T-helper 2 cell treated with Interferon-gamma antibody and Interleukin-4, amounts not matched to agents 5 μg/mL and 100 μg/mL, for 36 hours (primary cell): Measurements from ENCODE around the gene NDUFS7.

ENCODE experiments used
- DNase-seq: peaks from one replicate; pipeline ENCODE4 v3.0.0; 2021; ENCODE audit warnings: low spot score
- H3K27ac Mint-ChIP-seq: one replicate; pipeline ENCODE4 v1.8.0; 2021; ENCODE audit warnings: mild to moderate bottlenecking, mixed read lengths
- H3K27me3 Mint-ChIP-seq: one replicate; pipeline ENCODE4 v1.8.0; 2021; ENCODE audit warnings: low read depth, mixed read lengths
- H3K36me3 Mint-ChIP-seq: one replicate; pipeline ENCODE4 v1.8.0; 2021; ENCODE audit warnings: low read depth, mixed read lengths
- H3K4me1 Mint-ChIP-seq: one replicate; pipeline ENCODE4 v1.8.0; 2021; ENCODE audit warnings: low read depth, mixed read lengths
- H3K4me3 Mint-ChIP-seq: one replicate; pipeline ENCODE4 v1.8.0; 2022; ENCODE audit warnings: mild to moderate bottlenecking, moderate library complexity, mixed read lengths
- H3K9me3 Mint-ChIP-seq: one replicate; pipeline ENCODE4 v1.8.0; 2021; ENCODE audit warnings: mixed read lengths

NDUFS7 gene

GRCh38 chr19:1440418-1440801 is 56.7 kb downstream of the NDUFS7 start:
- H3K9me3 Mint-ChIP-seq, result no peaks in the 10 kb centered on the region
- DNase-seq, result no peak
- peaks cover 44% of the 10 kb centered on the region for H3K36me3 Mint-ChIP-seq
- H3K27ac Mint-ChIP-seq, result peak overlapping the region; percentile 31
- peak overlapping the region; percentile 99 for H3K4me3 Mint-ChIP-seq
- peaks cover 13% of the 10 kb centered on the region for H3K4me1 Mint-ChIP-seq
- H3K27me3 Mint-ChIP-seq, result no peaks in the 10 kb centered on the region

DNA sequence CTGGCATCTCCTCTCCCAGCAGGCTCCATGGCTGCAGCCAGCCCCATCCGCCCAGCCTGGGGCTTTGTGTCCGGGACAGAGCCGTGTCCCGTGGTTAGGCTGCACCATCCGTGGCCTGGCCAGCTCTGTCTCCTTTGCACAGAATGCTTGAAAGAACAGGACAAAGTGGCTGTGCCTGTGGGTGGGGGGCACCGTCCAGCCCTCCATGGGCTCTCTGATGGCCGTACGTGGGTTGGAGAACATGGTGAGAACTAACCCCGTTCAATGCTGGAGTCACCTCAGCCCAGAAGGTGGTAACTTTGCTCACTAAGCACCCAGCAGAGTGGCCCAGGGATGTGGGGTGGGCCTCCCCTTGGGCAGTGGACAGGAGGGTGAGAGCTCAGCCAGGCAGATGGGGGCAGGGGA is 57.3 kb downstream of the NDUFS7 start:
- peaks cover 41% of the 10 kb centered on the region for H3K36me3 Mint-ChIP-seq
- H3K27ac Mint-ChIP-seq, result peak overlapping the region; percentile 19
- no peak for DNase-seq
- H3K4me3 Mint-ChIP-seq, result peak overlapping the region; percentile 99
- H3K27me3 Mint-ChIP-seq, result no peaks in the 10 kb centered on the region
- H3K9me3 Mint-ChIP-seq, result no peaks in the 10 kb centered on the region
- peaks cover 13% of the 10 kb centered on the region for H3K4me1 Mint-ChIP-seq

DNA sequence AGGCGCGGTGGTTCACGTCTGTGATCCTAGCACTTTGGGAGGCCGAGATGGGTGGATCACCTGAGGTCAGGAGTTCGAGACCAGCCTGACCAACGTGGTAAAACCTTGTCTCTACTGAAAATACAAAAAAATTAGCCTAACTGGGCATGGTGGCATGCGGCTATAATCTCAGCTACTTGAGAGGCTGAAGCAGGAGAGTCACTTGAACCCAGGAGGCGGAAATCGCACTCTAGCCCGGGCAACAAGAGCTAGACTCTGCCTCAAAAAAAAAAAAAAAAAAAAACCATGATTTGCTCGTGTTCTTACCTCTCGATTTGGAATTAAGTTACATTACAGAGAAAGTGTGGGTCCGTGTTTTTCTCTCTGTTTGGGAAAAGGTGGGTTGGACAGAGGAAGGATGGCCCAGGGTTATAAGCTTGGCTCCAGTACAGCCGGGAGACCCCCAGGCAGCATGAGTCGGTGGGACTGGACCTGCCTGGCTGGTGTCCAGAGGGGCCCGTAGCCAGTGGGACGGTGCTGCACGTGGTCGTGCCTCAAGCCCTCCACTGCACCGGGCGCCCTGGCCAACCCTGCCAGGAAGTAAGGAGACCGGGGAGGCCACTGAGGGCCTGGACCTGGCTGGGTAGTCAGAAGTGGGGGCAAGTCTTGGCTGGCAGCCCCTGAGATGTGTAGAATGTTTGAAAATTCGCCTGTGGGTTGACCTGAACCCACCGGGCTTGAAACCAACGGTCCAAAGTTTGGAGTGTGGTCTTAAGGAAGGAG is 58.2 kb downstream of the NDUFS7 start:
- peaks cover 13% of the 10 kb centered on the region for H3K4me1 Mint-ChIP-seq
- DNase-seq, result no peak
- peaks cover 41% of the 10 kb centered on the region for H3K36me3 Mint-ChIP-seq
- no peak overlapping the region for H3K27ac Mint-ChIP-seq
- peak overlapping the region; percentile 42 for H3K4me3 Mint-ChIP-seq
- peaks cover 3% of the 10 kb centered on the region for H3K27me3 Mint-ChIP-seq
- H3K9me3 Mint-ChIP-seq, result no peaks in the 10 kb centered on the region
